NOMO-1 (cell line): ENCODE results near the gene R3HDM4.

Experiments used
- DNase-seq, 2 experiments: peaks; one replicate each; lab custom pipeline; 2025; ENCODE audit not compliant: unreplicated experiment in 2 of 2; lab: John Stamatoyannopoulos, UW

Gene R3HDM4

DNA sequence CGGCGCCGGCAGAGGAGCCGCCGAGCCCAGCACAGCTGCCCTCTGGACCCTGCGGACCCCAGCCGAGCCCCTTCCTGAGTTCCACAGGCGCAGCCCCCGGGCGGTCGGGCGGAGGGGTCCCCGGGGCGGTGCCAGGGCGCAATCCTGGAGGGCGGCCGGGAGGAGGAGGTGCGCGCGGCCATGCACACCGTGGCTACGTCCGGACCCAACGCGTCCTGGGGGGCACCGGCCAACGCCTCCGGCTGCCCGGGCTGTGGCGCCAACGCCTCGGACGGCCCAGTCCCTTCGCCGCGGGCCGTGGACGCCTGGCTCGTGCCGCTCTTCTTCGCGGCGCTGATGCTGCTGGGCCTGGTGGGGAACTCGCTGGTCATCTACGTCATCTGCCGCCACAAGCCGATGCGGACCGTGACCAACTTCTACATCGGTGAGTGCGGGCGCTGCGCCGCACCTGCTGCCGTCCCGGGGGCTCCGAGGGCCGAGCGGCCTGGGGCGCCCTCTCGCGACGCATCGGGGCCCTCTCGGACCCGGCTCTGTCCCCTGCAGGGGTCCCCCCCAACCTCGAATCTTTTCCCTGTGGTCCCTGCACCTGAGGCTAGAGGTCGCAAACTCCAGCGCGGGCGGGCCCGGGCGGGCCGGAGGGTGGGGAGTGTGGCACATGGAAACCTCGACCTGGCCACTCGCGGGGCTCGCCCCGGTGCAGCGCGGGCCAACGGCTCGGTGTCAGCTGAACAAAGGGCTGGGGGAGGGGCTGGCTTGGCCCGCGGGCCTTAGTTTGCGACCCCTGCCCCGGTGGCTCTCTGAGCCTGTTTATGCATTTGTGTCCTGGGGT lies 4.5 kb upstream of the R3HDM4 start, which contains the start of gene KISS1R:
TSS of gene KISS1R (plus strand) at position 11 of the 829 bp plus-strand sequence. CDS start at position 181, 170 bp downstream.
- DNase-seq, result peak in 1 of 2 experiments; percentile 30

DNA sequence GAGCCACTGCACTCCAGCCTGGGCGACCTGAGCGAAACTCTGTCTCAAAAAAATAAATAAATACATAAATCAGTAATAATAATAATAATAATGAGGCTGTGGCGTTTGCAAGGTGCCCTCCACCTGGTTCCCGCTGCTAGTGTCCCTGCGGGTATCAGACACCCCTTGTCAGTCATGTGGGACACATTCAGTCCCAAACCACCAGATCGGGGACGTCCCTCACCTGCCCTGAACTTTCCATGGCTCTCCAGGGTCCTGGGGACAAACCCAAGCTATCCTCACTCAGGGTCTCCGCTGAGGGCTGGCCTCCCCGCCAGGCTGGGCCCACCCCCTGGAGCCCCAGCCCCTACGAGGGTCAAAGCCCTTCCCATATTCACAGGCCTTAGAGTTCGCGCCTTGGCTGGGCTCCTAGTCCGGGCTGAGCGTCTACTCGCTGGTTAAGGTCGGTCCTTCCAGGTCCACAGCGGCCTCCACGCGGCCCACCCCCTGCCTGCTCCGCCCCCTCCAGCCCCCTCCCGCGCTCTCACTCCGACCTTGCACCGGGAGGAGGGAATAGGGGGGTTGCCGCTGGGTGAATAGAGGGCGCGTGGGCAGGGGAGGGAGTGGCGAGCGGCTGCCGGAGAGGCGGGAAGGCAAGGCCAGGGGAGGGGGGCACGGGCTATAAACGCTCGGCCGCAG lies 3.8 kb upstream of the R3HDM4 start:
- no peak for DNase-seq

DNA sequence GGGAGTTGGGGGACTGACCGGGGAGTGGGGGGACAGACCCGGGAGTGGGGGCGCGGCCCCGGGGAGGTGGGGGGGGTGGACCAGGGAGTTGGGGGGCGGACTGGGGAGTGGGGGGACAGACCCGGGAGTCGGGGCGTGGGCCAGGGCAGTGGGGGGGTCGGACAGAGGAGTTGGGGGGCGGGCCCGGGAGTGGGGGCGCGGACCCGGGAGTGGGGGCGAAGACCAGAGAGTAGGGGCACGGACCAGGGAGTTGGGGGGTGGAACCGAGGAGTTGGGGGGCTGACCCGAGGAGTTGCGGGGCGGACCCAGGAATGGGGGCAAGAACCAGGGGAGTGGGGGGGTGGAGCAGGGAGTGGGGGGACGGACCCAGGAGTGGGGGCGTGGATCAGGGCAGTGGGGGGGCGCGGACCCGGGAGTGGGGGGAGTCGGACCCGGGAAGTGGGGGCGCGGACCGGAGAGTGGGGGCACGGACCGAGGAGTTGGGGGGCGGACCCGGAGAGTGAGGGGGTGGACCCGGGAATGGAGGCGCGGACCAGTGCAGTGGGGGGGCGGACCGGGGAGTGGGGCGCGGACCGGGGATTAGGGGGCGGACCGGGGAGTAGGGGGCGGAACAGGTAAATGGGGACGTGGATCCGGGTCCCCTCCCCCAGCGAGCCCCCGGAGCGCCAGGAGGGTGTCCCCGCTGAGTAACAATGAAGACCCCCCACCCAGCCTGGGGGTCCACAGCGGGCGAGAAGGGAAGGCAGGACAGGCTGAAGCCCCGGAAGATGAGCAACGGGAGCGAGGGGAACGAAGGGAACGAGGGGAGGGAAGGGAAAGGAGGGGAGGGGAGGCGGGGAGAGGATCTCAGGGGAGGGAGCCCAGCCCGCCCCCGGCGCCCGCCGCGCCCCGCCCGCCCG lies 589 bp downstream of the R3HDM4 start:
- DNase-seq, result no peak

DNA sequence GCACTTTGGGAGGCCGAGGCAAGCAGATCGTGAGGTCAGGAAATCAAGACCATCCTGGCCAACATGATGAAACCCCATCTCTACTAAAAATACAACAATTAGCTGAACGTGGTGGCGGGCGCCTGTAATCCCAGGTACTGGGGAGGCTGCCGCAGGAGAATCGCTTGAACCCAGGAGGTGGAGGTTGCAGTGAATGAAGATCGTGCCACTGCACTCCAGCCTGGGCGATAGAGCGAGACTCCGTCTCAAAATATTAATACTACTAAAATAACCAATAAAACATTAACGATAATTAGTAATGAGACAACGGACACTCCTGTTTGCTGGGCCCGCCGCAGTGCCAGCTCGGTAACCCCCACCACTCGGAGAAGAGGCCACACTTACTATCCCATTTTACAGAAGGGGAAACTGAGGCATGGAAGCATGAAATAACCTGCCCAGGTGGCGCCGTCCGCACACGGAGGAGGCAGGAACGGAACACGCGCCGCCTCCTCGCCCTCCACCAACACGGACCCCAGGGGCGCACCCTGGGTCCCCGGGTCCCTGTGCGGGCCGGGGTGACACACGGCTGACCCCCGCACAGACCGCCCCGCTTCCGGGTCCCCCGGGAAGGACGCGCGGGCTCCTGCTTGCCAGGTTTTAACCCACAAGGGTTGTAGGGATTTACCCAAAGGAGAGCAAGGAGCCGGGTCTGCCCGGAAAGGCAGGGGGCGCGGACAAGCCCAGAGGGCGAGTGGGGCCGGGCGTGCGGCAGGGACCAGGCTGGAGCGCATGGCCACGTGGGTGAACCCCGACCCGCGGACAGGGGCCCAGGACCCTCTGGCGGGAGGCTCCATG lies 1.6 kb downstream of the R3HDM4 start:
- DNase-seq, result no peak

DNA sequence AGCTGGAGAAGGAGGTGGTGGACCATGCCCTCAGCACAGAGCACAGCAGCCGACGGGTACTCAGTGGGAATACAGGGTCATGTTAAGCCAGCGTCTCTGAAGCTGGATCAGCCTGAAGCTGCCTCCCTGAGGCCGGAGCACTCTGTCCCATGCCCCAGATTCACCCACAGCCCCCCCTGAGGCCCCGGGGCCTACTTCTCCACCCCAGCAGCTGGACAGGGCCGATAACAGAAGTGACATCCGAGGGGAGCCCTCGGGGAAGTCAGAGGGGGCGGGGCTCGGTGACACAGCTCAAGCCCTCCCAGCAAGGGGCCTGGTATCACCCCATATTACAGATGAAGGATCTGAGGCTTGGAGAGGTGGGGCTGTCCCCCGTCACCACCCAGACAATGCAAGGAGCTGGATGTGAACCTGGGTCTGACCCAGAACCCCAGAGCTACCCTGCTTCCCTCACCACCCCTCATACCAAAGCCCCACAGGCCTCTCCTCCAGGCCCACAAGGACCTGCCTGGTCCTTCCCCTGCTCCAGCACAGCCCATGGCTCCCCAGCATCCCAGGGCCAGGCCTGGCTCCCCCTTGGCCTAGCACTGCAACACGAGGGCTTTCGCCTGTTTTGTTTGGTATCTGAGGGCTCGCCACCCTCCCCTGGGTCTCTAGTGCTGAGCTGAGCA lies 5.7 kb downstream of the R3HDM4 start:
- no peak for DNase-seq

DNA sequence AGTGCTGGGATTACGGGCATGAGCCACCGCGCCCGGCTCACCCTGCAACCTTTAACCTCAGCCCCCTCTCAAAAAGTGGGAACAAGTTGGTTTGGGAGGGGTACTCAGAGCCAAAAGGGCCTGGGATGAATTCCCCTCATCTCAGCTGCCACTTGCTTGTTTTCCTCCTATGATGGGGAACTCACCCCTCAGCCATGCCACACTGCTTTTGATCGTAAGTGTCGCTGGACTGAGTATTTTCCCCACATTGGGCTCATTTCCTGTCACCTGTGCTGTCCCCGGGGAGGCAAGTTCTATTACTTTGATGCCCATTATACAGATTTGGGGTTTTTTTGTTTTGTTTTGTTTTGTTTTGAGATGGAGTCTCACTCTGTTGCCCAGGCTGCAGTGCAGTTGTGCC lies 6.5 kb downstream of the R3HDM4 start:
- no peak for DNase-seq

DNA sequence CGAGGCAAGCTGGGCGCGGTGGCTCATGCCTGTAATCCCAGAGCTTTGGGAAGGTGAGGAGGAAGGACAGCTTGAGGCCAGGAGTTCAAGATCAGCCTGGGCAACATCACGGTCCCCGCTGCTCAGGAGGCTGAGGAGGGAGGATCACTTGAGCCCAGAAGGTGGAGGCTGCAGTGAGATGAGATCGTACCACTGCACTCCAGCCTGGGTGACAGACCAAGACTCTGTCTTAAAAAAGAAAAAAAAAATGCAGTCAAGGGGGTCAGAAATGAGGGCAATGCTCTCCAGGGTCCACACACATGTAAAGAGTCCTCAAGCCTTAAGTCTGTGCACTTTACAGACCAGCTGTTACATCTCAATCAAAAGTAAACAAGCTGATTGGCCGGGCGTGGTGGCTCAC lies 8.5 kb downstream of the R3HDM4 start:
- DNase-seq, result no peak

DNA sequence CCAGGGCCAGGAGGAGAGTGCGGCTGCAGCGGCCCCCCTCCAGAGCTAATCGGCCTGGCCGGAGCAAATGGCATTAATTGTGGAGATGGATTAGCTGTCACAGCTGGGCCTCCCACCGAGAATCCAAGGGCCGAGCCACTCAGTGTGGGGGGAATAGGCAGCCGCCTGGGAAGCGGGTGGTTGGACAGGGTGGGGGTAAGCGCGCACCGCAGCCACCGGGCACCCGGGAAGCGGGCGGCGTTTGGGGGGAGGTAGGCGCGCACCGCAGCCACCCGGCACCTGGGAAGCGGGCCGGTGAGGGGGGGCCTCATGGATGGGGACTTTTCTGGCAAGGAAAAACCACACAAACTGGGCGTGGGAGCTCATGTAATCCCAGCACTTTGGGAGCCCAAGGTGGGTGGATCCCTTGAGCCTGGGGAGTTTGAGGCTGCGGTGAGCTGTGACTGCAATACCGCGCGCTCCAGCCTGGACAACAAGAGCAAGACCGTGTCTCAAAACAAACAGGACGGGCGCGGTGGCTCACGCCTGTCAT lies 9.7 kb downstream of the R3HDM4 start:
- DNase-seq, result no peak

DNA sequence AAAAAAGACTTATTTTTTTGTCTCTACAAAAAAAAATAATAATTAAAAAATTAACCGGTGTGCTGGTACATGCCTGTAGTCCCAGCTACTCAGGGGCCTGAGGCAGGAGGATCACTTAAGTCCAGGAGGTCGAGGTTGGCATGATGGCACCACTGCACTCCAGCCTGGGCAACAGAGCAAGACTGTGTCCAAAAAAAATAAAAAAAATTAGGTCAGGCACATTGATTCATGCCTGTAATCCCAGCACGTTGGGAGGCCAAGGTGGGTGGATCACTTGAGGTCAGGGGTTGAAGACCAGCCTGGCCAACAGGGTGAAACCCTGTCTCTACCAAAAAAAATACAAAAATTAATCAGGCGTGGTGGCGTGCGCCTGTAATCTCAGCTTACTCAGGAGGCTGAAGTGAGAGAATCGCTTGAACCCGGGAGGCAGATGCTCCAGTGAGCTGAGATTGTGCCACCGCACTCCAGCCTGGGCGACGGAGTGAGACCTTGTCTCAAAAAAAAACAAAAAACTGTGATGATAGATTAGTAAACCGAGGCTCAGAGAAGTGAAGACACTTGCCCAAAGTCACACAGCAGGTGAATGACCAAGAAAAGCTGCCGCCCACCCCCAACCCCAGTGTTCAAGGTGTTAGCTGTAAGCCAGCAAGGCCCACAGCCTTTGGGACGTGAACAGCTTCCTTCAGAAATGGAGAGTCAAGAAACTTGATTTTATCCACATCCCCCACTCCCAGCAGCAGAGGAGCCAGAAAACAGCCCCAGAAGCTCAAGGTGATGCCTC lies 10.4 kb downstream of the R3HDM4 start:
- no peak for DNase-seq

DNA sequence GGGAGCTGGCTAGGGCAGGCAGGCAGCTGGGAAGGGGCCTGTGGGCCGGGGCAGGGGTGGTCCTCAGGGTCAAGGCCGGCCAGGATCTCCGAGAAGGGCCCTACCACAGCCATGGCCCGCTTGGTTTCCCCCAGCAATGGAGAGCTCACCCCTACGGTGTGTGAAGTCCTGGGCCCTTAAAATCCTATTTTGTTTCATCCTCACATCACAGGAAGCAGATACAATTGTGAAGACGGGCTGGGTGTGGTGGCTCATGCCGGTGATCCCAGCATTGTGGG lies 11.0 kb downstream of the R3HDM4 start:
- no peak for DNase-seq

DNA sequence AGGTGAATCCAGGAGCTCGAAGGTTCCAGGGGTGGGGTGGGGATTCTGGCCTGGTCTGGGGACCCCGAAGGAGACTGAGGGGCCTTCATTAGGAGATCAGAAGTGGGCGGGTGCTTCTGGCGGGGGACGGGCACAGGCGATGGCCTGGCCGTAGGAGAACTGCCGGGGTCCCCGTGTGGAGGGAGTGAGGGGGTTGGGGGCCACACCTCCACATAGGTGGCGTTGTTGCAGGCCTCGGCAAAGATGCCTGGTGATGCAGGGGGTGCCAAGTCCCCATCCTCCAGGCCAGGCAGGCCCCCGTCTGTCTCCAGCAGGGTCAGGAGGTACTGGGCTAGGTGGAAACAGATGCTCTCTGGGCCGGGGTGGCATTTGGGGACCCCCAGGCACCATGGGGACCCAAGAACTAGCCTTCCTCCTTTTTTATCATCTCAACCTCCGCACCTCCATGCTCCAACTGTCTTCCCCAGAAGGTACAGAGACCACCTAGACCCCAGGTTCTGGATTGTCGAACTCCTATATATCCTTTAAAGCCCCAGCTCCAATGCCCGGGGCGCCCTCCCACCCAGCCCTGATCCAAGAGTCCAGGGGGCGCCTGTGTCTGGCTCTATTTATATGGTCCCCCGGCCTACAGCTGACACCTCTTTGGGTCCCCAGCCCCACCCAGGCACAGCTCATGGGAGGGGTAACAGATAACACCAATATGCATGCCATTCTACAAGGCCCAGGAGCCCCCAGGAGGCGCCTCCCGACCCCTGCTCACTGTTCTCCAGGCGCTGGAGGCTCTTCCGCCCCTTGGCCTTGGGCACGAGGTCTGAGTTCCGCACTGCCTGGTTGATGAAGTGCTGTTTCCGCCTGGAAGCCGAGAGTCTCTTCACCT lies 11.6 kb downstream of the R3HDM4 start:
- no peak for DNase-seq

DNA sequence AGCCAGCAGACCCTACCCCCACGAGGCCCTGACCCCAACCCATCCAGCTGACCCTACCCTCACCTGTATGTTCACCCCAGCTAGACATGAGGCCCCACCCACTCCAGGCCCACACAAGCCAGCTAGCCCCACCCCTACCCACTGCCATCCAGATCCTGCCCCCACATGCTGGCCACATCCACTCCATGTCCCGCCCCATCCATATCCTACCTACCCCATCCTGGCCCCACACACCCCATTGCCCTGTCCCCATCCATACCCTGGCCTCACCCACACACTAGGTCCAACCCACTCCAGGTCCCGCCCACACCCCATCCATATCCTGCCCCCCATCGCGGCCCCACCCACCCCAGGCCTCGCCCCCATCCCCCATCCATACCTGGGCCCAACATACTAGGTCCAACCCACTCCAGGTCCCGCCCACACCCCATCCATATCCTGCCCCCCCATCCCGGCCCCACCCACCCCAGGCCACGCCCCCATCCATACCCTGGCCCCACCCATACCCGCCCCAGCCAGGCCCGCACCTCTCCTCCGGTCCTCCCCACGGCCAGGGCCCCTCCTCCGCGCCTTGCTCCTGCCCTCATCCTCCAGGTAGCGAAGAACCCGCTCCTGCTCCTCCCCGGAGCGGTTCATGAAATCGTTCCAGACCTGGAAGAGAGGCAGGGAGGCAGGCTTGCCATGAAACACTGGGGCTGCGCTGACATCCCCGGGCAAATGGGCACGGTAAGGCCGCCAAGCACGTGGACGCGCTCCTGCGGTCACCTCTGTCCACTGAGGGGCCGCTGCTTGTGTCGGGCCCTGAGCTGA lies 12.5 kb downstream of the R3HDM4 start:
- no peak for DNase-seq

DNA sequence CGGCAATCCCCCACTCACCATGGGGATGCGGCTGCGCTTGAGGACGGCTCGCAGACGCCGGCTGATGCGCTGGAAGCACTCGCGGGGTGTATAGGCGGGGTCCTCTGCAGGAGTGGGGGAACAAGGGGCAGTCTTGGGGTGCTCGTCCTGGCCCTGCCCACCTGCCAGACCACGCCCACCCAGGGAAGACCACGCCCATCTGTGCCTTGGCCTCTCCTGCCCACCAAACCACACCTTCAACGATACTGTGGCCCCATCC lies 13.0 kb downstream of the R3HDM4 start:
- DNase-seq, result no peak

DNA sequence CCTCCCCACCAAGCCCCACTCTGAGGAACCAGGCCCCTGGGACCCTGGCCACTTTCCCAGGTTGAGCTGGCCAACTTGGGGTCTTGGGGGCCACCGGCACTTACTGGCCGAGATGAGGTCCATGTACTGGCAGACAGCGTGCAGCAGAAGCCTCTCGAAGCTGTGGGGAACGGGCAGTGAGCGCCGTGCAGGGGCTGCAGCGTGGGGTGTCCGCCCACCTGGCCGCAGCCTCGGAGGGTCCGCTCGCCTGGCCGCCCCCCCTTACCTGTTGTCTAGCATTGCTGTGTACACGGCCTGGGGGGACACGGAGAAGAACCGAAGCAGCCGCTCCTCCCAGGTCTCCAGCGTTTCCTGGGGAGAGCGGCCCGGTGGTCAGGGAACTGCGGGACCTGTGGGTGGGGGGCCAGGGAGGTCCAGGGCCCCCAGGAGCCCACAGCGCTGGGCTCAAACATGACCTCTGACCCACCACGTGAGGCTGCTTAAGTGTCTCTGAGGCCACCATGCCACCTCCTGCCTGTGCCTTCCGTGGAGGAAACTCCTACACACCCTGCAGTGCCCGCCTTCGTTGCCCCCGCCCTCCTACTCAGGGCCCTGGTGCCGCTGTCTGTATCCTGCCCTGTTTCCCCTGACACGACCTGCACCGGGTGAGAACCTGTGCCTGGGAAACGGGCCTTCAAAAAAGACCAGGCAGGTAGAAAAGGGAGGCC lies 13.5 kb downstream of the R3HDM4 start:
- no peak for DNase-seq

DNA sequence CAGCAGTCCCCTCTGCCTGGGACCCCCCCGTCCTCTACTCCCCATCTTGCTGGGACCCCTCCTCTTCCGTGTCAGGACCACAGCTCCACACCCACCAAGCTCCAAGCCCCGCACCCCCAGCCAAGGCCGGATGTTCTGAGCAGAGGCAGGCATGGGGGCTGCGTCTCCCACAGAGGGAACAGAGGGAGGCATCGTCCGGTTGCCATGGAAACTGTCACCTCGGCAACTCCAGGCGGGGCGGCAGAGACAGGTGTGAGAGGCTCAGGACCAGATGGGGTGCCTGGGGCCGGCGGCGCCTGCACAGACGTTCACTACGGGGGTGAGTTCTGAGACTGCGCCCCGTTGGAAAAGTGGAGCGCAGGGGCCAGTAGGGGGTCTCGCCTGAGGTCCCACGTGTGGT lies 14.4 kb downstream of the R3HDM4 start:
- DNase-seq, result no peak

DNA sequence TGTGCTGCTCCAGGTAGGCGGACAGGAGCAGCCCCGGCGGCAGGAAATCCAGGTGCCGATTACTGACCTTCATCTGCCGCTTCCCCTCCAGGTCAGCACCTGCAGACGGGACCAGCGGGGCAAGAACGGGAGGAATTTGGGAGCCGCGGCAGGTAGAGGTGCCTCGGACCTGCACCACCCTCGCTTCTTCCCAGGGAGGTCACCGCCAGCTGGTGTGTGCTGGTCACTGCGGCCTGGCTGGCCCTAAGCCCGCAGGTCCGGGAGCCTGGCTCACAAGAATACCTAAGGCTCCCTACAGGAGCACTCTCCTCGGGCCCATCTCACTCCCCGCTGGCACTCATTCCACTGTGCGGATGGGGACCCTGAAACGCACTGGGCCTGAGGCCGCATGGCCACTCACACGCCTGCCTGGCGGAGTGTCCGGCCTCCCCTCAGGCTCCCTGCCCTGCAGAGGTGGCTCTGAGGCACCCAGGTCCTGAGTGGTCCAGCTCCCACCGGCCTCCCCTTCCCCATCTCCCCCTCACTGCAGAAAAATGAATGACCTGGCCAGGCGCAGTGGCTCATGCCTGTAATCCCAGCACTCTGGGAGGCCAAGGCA lies 15.5 kb downstream of the R3HDM4 start:
- DNase-seq, result no peak

DNA sequence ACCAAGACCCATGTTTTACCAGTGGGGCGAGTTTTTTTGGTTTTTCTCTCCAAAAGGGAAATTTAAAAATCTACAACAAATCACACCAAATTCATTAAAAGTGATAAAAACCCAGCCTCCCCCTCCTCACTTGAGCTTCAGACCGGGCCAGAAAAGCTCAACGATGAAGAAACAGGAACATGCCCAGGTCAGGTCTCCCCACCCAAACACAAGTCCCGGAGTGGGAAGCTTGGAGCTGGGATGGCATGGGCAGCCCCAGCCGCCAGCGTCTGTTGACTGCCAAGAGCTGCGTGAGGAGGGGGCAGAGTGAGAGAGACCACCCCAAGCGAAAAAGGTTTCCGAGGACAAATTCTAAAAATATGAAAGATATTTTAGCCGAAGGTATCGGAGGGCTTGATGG lies 16.0 kb downstream of the R3HDM4 start:
- no peak for DNase-seq
